Kidney (tissue), 14 donors: ENCODE measurements around the gene TMCO4. TPM values are rescaled to one million over a fixed set of nuclear protein-coding genes. Genes with fewer than 3 reads are reported as not detected.
"Not testable (repeated sequence)": the region's sequence is repeated elsewhere in the genome, so short reads cannot be mapped to it uniquely, and the experiment has no call there.

Experiments
- DNase-seq, 5 donors: peaks; one replicate each; pipeline ENCODE4 v3.0.0-alpha.2; 2013 to 2020
- FAIRE-seq: peaks from 2 replicates; lab custom pipeline; 2012; peaks lifted over from hg19 to GRCh38; lab: Jason Lieb, UNC
- H3K27ac ChIP-seq, 2 donors: one replicate each; pipeline ENCODE4 v1.7.0; 2013; ENCODE audit warnings: low read depth in 2 of 2, low read length in 2 of 2, inconsistent platforms in 1 of 2
- H3K27me3 ChIP-seq: one replicate; pipeline ENCODE4 v1.7.1; 2013; ENCODE audit warnings: low read length, inconsistent platforms; ENCODE audit not compliant: control insufficient read depth, insufficient read depth
- H3K36me3 ChIP-seq, 3 donors: one replicate each; pipeline versions ENCODE4 v1.7.0 to v1.7.1; 2013; ENCODE audit warnings: low read length in 3 of 3, control low read depth in 1 of 3, inconsistent platforms in 1 of 3; ENCODE audit not compliant: insufficient read depth in 3 of 3, control insufficient read depth in 2 of 3
- H3K4me1 ChIP-seq, 3 donors: one replicate each; pipeline versions ENCODE4 v1.7.0 to v1.7.1; 2013; ENCODE audit warnings: low read length in 3 of 3, inconsistent platforms in 1 of 3, low read depth in 1 of 3; ENCODE audit not compliant: control insufficient read depth in 2 of 3, insufficient read depth in 2 of 3
- H3K4me3 ChIP-seq, 3 donors: one replicate each; pipeline versions ENCODE4 v1.7.0 to v1.8.1; 2013; ENCODE audit warnings: low read length in 3 of 3, control low read depth in 1 of 3, inconsistent platforms in 1 of 3
- H3K9ac ChIP-seq, 3 donors: one replicate each; pipeline versions ENCODE4 v1.7.0 to v1.7.1; 2013; ENCODE audit warnings: low read length in 3 of 3, control low read depth in 1 of 3, inconsistent platforms in 1 of 3
- H3K9me3 ChIP-seq, 3 donors: one replicate each; pipeline versions ENCODE4 v1.7.0 to v1.7.1; 2013; ENCODE audit warnings: low read length in 3 of 3, control low read depth in 1 of 3, inconsistent platforms in 1 of 3; ENCODE audit not compliant: control insufficient read depth in 2 of 3, insufficient read depth in 1 of 3
- CTCF ChIP-seq: IDR thresholded peaks from 3 replicates; pipeline ENCODE4 v1.5.1; 2012; ENCODE audit warnings: mild to moderate bottlenecking, moderate library complexity, borderline replicate concordance; ENCODE audit not compliant: insufficient read depth; ENCODE audit errors: extremely low read depth
- intact Hi-C: fragments of 100-400 bp; cut with DNase I; formaldehyde crosslinking; loops from one replicate; pipeline ENCODE4 v1.11.1; 2022
- polyA plus RNA-seq: library from polyadenylated mRNA; stranded (reverse); fragments of 350-450 nt; fragmentation: Illumina TruSeq; extraction: RNeasy Lipid Tissue Mini Kit (QIAGEN cat#74804); gene quantifications from one replicate; pipeline ENCODE4 v1.2.3, GENCODE V29; 2014; ENCODE audit warnings: low read depth, low replicate concordance; ENCODE audit not compliant: insufficient read depth
- total RNA-seq: library from RNA; stranded (reverse); fragmentation: NEBNext Ultra II Directional; extraction: Animal tissue kit (Norgen Biotek cat#: 25700); gene quantifications from one replicate; pipeline ENCODE4 v1.2.1, GENCODE V29; 2021
- donor health status: control.
- donor health status: control.
- donor health status: control.
- donor health status: control.
- donor health status: control.
- donor health status: DM: yes; HTN: yes; CAD: no.
- donor health status: Normal renal cell carcinoma (clear cell type).

Gene TMCO4
- total and polyA plus RNA-seq, 2 donors from 2014 or later, result 35.0 to 36.5 TPM

- Histone ChIP-seq H3K27me3 (no peaks in the 10 kb centered on the region), H3K27ac (no peak overlapping the region), H3K9me3 (no peaks in the 10 kb centered on the region), H3K4me3 (no peak overlapping the region), H3K4me1 (peaks cover 0 to 15% (median 11%) of the 10 kb centered on the region in 3 donors), H3K36me3 (no peaks in the 10 kb centered on the region), H3K9ac (no peak overlapping the region)
- intact Hi-C loops, result loop anchor here (10.0 kb wide), 1 partner anchor 156 kb away; the partner anchor contains the start of gene CAPZB
- FAIRE-seq (no peak), DNase-seq (peak in 3 of 5 donors; percentile 58 to 74 (median 61))
- TF ChIP-seq CTCF, result no peak
Measured at GRCh38 chr1:19640363-19641316, 159.1 kb downstream of the TMCO4 start.

- H3K4me1 ChIP-seq, result peaks cover 0 to 15% (median 11%) of the 10 kb centered on the region in 3 donors
- FAIRE-seq (no peak), DNase-seq (no peak)
- no peak overlapping the region for H3K4me3 ChIP-seq
- no peak overlapping the region for H3K27ac ChIP-seq
- H3K9ac ChIP-seq, result no peak overlapping the region
- no peak for TF ChIP-seq CTCF
- intact Hi-C loops, result loop anchor here (10.0 kb wide), 1 partner anchor 155 kb away; the partner anchor contains the start of gene CAPZB
- no peaks in the 10 kb centered on the region for H3K27me3 ChIP-seq
- H3K36me3 ChIP-seq, result no peaks in the 10 kb centered on the region
- H3K9me3 ChIP-seq, result no peaks in the 10 kb centered on the region
Measured at GRCh38 chr1:19639999-19640362, 159.7 kb downstream of the TMCO4 start.

- intact Hi-C loops, H3K27ac ChIP-seq, H3K36me3 ChIP-seq, H3K9me3 ChIP-seq, DNase-seq, H3K27me3 ChIP-seq, H3K4me3 ChIP-seq, FAIRE-seq, H3K9ac ChIP-seq: not testable (repeated sequence)
- peaks cover 0 to 15% (median 11%) of the 10 kb centered on the region in 3 donors for H3K4me1 ChIP-seq
Measured at GRCh38 chr1:19639228-19639627, 160.5 kb downstream of the TMCO4 start.

GRCh38 chr1:19637606-19638005 lies 162.1 kb downstream of the TMCO4 start:
- DNase-seq (no peak), FAIRE-seq (no peak)
- no peak for TF ChIP-seq CTCF
- H3K4me3 ChIP-seq, result no peak overlapping the region
- intact Hi-C loops, result no loop called here
- H3K9ac ChIP-seq, result no peak overlapping the region
- no peaks in the 10 kb centered on the region for H3K27me3 ChIP-seq
- no peaks in the 10 kb centered on the region for H3K36me3 ChIP-seq
- no peaks in the 10 kb centered on the region for H3K9me3 ChIP-seq
- H3K27ac ChIP-seq, result no peak overlapping the region
- H3K4me1 ChIP-seq, result peaks cover 0 to 12% (median 6%) of the 10 kb centered on the region in 3 donors

- peaks cover 0 to 12% (median 6%) of the 10 kb centered on the region in 3 donors for H3K4me1 ChIP-seq
- H3K9me3 ChIP-seq, intact Hi-C loops, H3K36me3 ChIP-seq, H3K4me3 ChIP-seq, DNase-seq, H3K27ac ChIP-seq, H3K27me3 ChIP-seq, FAIRE-seq, H3K9ac ChIP-seq: not testable (repeated sequence)
Measured at GRCh38 chr1:19636749-19637148, 163.0 kb downstream of the TMCO4 start.
